ENCODE results near the gene CHRNA4.

The CHRNA4 gene

DNA sequence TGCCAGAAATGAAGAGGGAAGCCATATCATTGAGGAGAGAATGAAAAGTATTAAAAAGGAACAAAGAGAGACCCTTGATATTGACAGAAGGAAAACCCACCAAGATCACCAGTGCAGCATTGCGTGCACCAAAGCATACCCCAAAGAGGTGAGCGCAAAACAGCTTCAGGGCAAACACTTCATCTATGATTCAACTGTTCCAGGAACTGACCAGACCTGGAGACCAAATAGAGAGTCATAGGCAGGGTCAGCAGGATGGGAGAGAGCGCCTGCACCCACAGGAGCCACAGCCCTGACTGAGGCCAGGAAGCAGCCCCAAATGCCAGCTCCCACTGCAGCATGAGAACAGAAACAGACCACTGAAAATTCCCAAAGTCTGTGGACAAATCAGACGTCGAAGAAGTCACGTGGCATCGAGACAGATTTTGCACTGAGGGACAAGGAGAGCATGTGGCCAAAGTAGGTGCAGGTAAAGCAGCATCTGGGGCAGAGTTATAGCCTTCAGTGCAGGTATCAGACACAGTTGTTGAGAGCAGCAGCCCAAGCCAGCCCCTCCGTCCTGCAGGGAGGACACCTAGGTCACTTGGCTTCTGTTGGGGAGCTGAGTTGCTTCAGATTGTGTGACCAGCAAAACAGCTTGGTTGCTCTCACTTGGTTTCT, 29.3 kb downstream of the CHRNA4 start:
- DNase-seq = no peak

DNA sequence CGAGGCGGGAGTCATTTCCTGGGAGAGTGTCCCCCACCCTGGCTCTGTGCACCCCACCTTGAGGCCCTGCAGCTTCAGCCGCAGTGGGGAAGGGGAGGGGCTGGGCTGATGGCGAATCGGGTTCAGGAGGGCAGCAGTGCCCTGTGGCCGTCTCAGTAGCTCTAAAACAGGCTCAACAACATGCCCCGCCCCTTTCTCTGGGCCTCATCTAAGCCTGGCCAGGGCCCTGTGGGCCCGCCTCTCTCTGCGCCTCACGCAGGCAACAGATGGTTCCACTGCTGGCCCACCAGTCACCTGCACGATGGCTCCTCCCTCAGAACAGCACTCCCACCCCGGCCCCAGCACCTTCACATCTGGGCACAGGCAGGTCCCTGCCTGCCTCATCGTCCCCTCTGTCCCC, 30.2 kb downstream of the CHRNA4 start:
- DNase-seq = no peak

DNA sequence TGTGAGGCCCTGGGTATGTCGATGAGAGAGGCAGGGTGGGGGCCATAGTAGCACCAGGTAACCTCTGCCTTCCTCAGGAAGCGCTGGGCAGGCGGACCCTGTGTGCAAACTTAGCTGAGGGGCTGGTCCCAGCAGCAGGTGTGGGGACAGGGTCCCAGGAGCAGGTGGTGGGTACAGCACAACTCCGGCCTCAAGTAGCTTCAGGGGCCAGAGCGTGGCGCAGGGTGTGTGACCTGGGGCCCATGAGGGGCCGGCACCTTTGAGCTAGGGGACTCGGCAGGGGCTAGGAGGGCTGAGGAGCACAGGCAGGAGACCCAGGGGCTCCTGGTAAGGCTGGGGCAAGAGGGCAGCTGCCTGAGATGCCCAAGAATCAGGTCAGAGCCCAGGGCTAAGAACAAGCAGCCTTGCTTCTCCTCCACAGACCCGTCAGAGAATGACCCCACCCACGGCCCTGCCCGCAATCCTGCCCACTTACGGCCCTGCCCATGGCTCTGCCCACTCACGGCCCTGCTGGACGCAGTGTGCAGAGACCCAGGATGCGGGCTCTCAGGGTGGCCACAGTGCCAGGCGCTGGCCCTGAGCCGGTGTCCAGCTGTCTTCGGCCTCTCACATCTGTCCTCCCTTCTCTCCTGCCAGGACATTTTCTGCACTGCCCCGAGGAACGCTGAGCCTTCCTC, 30.9 kb downstream of the CHRNA4 start:
- no peak for DNase-seq

DNA sequence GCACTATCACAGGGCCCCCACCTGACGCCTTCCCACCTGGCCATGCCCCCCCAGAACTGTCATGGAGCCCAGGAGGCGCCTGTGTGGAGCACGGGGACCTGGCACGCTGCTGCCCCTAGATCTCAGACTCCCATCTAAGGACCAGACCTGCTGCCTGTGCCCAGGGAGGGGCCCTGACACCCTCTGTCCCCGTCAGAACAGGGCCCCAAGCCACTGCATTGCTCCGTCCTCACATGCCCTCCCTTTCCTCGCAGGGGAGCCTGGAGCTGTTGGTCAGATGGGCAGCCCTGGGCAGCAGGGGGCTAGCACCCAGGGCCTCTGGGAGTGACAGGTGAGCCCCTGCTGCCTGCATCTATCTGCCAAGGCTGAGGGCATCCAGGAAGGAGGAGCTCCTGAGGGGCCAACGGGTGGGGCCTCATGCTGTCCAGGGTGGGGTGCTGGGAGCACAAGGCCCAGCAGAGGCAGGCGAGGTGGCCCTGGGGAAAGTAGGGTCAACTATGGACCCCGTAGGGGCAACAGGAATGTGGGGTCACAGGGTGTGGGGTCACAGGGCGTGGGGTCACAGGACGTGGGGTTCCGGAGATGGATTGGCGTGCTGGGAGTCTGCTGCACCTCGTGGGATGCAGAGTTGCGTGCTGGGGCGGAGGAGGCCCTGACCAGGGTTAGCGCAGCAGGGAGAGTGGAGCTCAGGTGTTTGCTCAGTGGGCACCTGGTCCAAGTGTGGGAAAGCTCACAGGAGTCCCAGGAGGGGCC, 31.6 kb downstream of the CHRNA4 start:
- no peak for DNase-seq

DNA sequence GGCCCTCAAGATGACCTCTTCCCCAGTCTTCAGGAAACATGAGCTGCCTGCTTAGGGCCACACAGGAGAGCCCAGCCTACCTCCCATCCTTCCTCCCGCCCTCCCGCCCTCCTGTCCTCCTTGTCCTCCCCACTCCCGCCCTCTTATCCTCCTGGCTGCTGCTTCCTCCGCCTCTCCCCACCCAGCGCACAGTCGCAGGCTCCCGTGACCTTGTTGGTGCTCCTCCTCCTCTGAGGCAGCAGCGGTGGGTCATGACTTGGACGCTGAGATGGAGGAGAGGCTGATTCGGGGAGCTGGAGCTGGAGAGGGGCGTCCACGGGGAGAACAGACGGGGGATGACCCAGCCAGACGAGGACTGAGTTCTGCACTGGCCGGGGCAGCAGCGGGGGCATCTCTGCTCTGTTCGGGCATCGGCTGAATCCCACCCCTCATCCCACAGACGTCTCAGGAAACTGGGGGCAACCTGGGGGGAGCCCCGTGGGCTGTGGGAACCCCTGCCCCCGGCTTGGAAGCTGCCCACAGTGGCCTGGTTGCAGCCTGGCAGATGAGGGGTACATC, 32.4 kb downstream of the CHRNA4 start:
- DNase-seq = no peak

DNA sequence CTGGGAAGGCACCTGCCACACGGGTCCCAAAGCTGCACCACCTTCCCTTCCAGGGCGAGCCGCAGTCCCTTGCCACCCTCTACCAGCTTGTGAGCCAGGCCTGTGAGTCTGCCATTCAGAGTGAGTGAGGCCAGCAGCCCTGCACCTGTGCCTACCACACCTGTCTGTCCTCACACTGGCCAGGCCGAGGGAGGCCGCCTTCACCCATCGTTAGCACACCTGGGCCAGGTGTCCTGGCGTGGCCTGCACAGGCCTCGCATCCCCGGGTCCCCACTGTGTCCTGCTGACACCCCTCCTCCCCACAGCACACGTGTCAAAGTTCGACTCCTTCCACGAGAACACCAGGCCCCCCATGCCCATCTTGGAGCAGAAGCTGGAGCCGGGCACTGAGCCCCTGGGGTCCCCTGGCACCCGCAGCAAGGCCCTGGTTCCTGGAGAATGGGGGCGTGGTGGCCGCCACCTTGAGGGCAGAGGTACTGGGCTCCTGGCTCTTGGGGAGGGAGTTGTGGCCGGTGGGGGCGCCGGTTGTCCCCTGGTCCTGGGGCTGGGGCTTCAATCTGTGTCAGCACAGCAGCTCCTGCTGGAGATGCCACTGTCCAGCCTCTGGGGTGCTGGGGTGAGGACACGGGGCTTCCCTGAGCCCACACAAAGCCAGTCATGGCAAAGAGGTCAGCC, 33.0 kb downstream of the CHRNA4 start:
- DNase-seq = no peak

DNA sequence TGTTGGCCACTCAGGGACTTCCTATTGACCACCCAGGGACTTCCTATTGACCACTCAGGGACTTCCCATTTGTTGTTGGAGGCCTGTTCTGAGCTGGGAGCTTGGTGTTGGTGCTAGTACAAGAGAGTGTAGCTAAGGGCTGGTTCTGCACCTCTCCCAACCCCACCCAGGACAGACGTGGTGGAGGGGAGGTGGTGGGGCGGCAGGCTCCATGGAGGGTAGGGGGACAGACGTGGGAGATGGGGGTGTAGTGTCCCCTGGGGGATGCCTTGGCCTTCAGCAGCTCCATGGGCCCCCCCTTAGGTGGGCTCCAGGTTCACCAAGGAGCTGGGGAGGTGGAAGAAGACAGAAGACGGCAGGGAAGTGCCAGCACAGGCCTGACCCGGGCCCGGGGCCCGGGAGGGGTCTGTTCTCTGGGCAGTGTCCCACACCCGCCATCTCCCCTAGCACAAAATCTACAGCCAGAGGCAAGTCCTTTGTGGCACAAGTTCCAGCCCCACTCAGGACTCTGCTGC, 33.9 kb downstream of the CHRNA4 start:
- DNase-seq = no peak

DNA sequence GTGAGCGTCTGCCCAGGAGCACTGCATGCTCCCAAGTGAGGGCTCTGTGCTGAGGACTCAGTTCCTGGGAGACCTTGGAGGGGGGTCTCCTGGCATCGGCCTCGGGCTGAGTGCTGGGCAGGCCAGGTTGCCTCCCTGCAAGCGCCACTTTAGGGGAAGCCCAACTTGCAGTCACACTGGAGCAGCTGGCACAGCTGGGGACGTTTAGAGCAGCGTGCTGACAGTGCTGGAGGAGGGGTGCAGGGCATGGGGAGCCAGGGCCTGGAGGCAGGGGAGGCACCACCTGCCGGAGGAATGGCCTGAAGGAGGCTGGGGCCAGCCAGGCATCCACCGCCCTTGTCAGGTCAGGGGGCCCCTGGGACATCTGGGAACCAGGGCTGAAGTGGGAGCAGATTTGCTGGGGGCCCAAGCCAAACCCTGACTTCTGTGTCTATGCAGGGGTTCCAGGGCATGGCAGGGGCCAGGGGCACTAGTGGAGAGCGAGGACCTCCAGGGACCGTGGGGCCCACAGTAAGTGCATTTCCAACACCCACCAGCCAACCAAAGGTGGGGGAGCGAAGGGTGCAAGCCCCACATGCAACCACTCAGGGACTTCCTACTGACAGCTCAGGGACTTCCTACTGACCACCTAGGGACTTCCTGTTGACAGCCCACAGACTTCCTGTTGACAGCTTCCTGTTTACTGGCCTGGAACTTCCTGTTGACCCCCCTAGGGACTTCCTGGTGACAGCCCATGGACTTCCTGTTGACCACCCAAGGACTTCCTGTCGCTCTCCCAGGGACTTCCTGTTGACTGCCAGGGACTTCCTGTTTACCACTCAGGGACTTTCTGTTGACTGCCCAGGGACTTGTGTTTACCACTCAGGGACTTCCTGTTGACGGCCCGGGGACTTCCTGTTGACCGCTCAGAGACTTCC, 34.6 kb downstream of the CHRNA4 start:
- DNase-seq = peak; percentile 13

DNA sequence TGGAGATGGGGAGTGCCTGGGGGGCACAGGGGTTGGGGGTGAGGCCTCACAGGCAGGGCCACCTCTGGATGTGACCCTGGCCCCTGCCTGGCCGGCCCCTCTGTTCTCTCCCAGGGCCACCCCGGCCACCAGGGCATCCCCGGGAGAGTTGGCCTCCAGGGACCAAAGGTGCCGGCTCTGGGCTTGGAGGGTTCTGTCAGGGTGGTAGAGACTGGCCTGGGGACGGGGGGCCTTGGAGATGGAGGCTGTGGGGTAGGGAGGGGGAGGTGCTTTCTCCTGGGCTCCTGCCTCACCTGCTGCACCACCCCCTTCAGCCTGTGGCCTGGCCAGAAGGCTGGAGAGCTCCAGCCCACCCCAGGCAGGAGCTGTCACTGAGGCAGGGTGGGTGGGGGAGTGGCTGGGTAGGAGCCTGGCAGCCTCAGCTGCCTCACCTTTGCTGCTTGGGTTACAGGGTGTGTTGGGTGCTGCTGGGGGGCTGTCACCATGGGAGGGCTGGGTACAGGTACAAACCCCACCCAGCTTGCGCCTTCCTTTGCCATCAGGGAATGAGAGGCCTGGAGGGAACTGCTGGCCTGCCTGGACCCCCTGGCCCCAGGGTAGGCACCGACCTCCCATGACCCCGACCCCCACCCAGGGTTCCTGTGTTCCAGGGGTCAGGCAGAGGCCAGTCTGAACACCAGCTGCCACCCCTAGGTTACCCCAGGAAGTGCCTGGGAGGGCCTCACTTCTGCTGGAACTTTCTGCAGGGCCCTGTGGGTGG, 35.4 kb downstream of the CHRNA4 start:
- DNase-seq = no peak

DNA sequence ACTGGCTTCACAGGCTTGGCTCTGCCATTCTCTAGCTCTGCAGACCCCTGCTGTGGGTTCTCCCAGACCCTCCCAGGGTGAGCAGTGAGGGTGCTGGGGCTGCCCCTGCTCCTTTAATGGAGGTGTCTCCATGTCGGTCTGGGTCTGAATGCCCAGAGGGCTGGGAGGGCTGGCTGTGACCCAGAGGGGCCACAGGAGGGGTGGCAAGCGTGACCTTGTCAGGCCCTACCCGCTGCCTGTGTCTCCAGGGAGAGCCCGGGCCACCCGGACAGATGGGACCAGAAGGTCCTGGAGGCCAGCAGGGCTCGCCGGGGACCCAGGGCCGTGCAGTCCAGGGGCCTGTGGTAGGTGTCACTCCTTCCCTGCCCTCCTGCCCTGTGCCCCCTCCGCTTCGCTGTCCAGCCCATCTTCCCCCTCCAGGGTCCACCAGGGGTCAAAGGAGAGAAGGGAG, 36.1 kb downstream of the CHRNA4 start:
- no peak for DNase-seq

DNA sequence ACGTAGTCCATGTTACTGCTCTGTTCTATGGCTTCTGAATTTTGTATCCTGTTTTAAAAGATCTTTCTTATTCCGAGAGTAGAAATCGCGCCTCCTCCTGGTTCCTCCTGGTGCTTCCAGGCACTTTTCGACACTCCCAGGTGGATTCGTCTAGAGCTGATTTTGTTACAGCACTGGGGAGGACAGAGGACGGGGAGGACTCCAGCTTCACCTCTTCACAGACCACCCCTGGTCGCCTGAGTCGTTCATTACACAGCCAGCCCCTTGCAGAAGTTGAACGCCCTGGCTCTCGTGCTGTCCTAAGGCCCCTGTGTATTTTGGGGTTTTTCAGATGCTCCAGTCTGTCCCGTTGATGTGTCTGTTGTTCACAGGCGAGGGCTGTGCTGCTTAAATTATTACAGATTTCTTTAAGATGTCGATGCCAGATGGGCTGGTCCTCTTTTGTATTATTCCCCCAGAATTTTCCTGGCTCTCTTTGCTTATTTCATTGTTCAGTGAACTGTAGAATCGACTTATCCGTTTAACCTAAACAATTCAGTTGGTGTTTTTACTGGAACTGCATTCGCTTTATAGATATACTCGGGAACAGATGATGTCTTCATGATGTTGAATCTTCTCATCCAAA, 37.7 kb downstream of the CHRNA4 start:
- no peak for DNase-seq

DNA sequence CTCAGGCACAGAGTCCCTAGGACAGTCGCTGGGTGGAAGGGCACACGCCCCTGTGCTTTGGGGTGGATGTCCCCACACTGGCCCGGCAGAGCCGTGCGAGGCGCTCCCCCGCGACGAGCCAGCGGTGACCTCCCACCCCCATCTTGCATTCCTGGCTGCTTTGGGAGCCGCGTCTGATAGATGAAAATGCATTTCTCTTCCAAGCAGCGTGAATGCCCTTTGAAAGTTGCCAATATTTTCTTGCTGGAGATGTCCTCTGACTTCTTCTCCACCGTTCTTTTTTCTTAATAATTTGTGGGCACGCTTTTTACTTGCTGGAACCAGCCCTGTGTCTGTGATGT, 38.2 kb downstream of the CHRNA4 start:
- DNase-seq = no peak

DNA sequence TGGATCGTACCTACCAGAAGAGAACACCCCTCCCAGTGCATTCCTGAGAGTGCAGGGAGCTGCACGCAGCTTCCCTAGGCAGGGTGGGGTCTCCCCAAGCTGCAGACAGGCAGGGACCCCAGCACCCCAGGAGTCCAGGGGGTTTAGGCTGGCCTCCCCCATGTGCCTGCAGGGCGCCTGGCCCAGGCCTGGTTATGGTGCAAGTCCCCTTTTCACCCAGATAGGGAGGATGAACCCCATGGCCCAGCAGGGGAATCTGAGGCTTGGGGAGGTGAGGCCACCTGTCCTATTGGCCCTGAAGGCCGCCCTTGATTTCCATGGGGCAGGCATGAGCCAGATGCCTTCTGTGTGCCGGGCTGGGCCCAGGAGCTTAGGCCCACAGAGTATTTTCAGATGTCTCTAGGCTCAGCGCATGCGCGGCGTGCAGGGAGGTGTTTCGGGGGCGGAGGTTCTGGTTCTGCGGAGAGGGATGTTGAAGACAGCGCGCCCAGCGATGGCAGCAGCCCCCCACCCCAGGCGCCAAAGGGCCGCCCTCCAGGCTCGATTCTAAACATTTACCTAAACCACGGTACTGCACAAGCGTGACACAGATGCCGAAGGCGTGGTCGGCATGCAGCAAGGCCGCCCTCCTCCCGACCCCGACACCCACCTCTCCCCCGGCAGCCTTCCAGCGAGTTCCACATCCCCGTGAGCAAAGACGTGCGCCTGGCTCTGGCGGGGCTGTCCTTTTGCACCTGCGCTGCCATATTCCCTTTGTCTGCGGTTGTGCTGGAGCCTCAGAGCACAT, 38.8 kb downstream of the CHRNA4 start:
- no peak for DNase-seq

DNA sequence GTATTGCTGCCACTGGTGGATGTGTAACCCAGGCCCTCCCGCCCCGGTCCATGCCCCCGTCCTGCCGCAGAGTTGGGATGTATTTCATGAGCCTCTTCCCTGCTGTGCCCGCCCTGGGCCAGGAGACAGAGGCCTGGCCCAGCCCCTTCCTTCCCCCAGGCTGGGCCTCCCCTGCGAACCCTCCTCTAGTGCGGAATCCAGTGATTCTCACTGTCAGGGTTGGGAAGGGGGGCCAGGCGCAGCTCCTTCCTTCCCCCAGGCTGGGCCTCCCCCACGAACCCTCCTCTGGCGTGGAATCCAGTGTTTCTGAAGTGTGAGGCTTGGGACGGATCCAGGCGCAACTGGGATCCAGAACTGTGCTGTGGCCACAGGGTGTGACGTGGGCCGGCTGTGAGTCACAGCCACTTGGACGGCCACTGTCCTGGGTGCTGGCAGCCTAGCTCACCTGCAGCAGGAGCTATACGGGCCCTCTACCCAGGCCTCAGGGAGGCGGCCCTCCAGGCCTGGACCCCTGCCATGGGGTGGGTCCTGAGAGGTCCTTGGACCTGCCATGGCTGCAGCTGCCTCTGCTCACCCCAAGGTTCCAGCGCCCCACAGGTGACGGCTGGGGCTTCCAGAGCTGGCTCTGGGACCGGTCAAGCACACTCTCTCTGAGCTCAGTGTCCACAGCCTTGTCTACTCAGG, 39.9 kb downstream of the CHRNA4 start:
- DNase-seq = no peak

DNA sequence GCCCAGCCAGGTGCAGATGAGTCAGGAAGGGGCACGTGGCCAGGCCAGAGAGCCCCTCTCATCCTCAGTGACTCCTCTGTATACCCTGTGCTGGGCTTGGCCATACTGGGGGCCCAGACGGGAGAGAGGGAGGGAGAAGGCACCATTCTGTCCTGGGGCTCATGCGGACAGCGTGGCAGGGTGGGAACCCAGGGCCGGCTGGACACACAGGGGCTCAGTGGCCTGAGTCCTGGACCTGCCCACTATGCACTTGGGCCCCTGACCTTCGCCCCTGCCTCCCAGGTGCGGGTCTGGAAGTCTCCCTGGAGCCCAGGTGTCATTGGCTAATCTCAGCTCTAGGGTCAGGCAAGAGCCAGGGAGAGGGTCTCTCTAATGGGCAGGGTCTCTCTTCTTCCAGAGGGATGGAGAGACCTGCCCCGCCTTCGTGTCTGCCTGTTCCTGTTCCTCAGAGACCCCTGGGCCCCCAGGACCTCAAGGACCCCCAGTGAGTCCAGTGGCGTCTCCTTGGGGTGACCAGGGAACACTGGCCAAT, 40.5 kb downstream of the CHRNA4 start:
- no peak for DNase-seq

DNA sequence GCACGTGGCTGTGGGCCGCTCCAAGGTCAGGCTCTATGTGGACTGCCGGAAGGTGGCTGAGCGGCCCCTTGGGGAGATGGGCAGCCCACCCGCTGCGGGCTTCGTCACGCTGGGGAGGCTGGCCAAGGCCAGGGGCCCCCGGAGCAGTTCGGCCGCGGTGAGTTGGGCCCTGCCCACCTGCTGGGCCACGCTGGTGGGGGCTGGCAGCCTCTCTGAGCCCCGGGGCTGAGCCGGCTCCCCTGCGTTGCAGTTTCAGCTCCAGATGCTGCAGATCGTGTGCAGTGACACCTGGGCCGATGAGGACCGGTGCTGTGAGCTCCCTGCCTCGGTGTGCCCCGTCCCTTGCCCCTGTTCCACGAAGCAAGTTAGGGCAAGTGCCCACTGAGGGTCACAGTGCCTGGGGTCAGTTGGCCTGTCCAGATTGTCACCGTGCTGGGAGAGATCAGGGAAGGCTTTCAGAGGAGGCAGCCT, 41.1 kb downstream of the CHRNA4 start:
- no peak for DNase-seq

DNA sequence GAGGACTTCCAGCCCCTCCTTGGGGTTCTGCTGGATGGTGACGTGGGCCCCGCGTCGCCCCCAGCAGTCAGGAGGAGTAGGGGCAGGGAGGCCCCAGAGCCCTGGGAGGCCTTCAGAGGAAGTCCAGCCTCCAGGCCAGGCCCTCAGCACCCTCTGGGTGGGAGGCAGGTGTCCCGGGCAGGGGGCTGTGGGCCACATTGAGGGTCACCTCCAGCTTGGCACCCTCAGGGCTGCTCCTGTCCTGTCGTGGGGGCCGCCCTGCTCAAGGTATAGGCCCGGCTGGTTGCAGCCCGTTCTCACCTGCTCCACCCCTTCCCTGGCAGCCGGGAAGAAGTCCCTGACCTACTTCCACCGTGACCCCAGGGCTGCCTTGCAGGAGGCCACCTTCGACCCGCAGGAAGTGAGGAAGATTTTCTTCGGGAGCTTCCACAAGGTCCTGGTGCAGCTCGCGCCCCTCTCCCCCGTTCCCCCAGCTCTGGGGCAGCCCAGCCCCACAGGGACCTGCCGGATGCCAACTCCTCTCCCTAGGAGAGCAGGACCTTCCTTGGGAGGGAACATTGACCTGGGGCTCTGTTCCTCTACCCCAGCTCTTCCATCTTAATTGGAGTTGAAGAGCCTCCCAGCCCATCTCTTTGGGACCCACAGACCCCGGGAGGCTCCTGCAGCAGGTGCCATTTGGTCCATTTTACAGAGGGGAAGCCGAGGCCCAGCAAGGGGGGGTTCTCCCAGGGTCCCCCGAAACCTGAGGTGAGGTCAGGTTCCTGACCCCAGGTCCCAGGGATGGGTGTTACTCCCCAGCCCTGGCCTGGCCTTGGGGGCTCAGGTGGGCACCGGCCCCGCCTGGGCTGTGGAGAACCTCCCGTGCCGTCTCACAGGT, 41.7 kb downstream of the CHRNA4 start:
- no peak for DNase-seq
